ENCODE results near the gene C15orf62.

The C15orf62 gene

GRCh38 chr15:40769274-40770146, at the start of gene C15orf62:
TSS of gene C15orf62 (plus strand) at chr15:40769980. CDS start at chr15:40770496, 516 bp downstream.
- peak in 1 of 2 donors; percentile 34 for DNase-seq (ENCODE audit: low read depth in 2 of 2)

- no peak for DNase-seq (ENCODE audit: low read depth in 2 of 2)
These were observed 48.1 kb upstream of the C15orf62 start for GRCh38 chr15:40721701-40722100.

DNA sequence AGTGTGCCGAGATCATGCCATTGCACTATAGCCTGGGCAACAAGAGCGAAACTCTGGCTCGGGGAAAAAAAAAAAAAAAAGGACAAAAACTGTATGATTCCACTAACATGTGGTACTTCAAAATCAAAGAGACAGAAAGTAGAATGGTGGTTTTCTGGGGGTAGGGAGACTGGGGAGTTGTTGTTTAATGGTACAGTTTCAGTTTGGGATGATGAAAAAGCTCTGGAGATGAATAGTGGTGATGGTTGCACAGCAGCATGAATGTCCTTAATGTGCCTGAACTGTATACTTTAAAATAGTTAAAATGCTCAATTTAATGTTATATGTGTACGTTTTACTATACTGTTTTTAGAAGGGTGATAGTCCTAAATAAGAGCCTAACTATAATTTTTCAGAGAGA, 47.4 kb upstream of the C15orf62 start:
- no peak for DNase-seq (ENCODE audit: low read depth in 2 of 2)

DNA sequence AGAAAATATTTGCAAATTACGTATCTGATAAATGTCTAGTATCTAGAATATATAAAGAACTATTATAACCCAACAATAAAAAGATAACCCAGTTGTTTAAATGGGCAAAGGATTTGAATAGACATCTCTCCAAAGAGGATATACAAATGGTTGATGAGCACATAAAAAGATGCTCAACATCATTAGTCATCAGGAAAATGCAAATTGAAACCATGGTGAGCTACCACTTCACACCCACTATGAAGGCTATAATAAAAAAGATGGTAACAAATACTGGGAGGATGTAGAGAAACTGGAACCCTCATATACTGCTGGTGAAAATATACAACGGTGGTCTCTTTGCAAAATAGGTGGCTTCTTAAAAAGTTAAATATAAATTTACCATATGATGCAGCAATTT, 46.8 kb upstream of the C15orf62 start:
- no peak for DNase-seq (ENCODE audit: low read depth in 2 of 2)

- no peak for DNase-seq (ENCODE audit: low read depth in 2 of 2)
These were observed 45.9 kb upstream of the C15orf62 start for GRCh38 chr15:40723919-40724318.

DNA sequence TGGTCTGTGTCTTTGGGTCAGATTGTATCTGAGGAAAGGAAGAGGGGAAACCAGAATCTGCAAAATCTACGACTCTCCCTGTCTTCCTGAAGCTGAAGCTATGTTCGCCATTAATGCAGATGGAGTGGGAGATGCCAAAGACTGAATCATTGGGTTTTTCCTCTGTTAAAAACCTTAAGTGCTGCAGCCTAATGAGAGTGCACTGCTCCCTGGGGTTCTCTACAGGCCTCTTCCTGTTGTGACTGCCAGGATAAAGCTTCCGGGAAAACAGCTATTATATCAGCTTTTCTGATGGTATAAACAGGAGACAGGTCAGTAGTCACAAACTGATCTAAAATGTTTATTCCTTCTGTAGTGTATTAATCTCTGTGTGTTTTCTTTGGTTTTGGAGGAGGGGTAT, 38.7 kb upstream of the C15orf62 start:
- DNase-seq (ENCODE audit: low read depth in 2 of 2), result no peak

GRCh38 chr15:40736575-40736974, 33.2 kb upstream of the C15orf62 start:
- no peak for DNase-seq (ENCODE audit: low read depth in 2 of 2)

GRCh38 chr15:40737048-40737447, 32.7 kb upstream of the C15orf62 start:
- DNase-seq (ENCODE audit: low read depth in 2 of 2), result no peak

- no peak for DNase-seq (ENCODE audit: low read depth in 2 of 2)
These were observed 30.7 kb upstream of the C15orf62 start for GRCh38 chr15:40739047-40739446.

DNA sequence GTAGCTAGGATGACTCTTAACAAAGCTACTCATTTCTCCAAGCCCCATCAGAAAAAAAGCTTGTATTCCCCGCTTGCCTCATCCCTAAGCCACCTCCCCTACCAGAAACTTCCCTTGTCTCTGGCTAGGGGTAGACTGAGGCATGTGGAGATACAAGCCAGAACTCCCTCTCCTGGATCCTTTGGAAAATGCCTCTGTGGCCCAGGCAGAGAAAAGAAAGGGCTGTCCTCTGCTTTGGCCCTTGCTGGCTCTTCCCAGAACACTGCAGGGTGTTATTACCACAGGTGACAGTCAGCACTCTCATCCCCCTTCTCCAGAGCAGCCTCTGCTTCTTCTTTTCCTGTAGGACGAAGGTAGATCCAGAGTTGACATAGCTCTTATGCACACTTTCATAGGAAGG, 29.9 kb upstream of the C15orf62 start:
- DNase-seq (ENCODE audit: low read depth in 2 of 2), result no peak

- no peak for DNase-seq (ENCODE audit: low read depth in 2 of 2)
These were observed 26.3 kb upstream of the C15orf62 start for GRCh38 chr15:40743485-40743901.

DNA sequence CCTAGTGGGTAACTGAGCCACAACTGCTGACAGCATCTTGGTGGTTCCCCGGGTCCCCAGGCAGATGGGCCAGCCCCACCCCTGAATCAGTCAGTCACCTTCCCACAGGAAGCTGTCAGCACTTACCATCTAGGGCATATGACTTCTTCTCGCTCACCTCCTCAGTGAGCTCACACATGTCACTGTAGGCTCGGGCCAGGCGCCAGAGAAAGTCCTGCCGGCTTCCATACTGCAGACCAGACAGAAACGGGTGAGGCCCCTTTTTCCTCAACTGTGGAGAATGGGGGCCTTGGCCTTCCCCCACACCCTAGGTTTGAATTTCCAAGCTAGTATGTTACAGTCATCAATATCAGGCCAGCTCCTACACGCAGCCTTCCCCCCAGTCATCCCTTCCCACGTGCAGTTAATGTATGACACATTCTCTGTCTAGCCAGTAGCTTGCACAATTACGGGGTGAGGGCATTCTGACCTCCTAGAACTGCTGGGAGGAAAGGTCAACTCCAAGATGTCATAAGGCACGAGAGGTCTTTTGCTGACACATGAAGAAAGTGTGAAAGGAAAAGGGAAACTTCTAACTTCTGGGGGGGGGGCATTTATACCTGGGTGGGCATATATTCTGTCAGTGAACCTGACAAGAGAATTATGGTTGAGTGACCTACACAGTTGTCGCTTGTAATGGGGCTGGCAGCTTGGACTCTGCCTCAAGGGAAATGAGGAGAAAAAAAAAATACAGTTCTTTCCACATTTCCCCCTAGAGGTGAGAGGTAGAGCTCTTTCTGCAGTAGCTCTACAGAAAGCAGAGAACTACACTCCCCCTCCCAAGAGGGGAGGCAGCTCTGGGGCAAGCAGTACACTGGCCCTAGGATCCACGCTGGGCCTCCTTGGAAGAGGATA, 25.6 kb upstream of the C15orf62 start:
- peak in 1 of 2 donors; percentile 35 for DNase-seq (ENCODE audit: low read depth in 2 of 2)

- DNase-seq (ENCODE audit: low read depth in 2 of 2), result no peak
These were observed 25.0 kb upstream of the C15orf62 start for GRCh38 chr15:40744815-40745152.

GRCh38 chr15:40746916-40747418, 22.8 kb upstream of the C15orf62 start:
- DNase-seq (ENCODE audit: low read depth in 2 of 2), result no peak

- DNase-seq (ENCODE audit: low read depth in 2 of 2), result no peak
These were observed 21.8 kb upstream of the C15orf62 start for GRCh38 chr15:40747685-40748631.

DNA sequence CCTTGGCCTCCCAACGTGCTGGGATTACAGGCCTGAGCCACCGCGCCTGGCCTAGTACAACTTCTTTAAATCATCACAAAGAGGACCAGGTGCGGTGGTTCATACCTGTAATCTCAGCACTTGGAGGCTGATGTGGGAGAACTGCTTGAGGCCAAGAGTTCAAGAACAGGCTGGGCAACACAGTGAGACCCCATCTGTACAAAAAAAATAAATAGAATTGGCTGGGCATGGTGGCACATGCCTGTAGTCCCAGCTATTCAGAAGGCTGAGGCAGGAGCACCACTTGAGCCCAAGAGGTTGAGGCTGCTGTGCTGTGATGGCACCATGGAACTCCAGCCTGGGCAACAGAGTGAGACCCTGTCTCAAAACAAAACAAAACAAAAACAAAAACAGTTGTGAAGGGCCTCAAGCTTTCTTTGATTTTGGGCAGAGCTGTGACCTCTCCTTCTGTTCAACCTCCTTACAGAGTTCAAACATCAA, 20.6 kb upstream of the C15orf62 start:
- DNase-seq (ENCODE audit: low read depth in 2 of 2), result no peak

GRCh38 chr15:40750885-40751284, 18.9 kb upstream of the C15orf62 start:
- DNase-seq (ENCODE audit: low read depth in 2 of 2), result no peak

DNA sequence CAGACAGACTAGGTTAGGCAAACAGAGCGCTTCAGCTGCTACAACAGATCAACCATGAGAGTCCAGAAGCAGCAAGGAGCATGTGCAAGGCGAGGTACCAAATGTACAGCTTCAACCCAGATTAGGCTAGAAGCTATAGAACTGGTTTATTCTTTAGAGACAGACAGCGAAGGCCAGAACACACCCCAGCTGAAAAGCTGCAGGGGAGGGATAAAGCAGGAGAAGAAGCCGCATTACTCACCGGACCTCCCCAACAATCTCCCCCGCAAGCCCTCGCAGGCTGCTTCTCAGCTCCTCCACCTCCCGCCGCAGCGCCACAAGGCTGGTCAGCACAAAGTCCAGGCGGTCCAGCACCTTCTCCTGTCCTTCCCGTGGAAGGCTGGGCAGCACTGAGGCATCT, 18.0 kb upstream of the C15orf62 start:
- no peak for DNase-seq (ENCODE audit: low read depth in 2 of 2)

- no peak for DNase-seq (ENCODE audit: low read depth in 2 of 2)
These were observed 15.3 kb upstream of the C15orf62 start for GRCh38 chr15:40754574-40754882.

DNA sequence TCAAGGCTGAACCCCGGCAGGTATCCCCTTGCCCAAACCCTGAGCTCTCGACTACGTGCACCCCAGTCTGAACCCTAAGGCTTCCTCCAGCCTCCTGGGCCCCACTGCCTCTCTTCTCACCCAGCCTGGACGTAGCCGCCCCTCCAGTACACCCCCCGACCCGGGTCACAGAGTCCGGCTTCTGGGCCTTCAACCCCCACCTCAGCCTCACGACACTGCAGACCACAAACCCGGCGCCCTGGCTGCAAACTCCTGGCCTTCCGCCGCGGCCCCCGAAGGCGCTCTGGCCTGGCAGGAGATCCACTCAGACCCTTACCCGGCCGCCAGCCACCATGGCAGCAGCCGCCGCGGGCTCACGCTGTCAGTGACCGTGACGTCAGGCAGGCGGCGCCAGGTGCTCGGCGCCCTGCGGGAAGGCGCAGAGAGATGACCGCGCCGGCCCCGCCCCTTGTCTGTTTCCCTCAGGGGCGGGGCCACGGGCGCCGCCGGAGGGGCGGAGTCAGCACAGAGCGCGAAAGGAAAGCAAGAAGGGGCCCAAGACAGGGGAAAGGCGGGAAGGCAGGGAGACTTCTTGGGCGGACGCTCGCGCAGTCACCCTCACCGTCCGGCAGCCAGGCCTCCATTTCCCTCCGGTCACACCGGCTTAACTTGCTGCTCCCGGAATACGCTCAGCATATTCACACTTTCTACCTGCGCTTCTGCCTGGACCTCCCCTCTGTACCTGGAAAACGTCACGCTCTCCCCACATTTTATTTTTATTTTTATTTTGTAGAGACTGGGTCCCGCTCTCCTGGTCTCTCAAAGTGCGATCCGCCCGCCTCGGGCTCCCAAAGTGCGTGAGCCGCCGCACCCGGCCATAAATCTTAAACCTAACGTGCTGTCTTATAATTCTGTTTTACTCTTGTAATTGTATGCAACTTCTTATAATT, 14.6 kb upstream of the C15orf62 start, which contains the start of gene RMDN3:
Gene RMDN3 (minus strand): TSS at position 372 of the 929 bp plus-strand sequence. CDS start 471 bp downstream, outside the sequence.
- peak; percentile 80 to 85 for DNase-seq (ENCODE audit: low read depth in 2 of 2)
